Activated T-helper 17 cell treated with anti-CD3 and anti-CD28 coated beads, Interleukin-2, amount 50 U/mL, for 72 hours (primary cell): ENCODE measurements around the gene IGHMBP2. TPM values are rescaled to one million over a fixed set of nuclear protein-coding genes. Genes with fewer than 3 reads are reported as not detected.
"Not testable (repeated sequence)": the region's sequence is repeated elsewhere in the genome, so short reads cannot be mapped to it uniquely, and the experiment has no call there.

Experiments used
- ATAC-seq: fragments of 150-1000 bp; cut with Tn5 transposase; replicated peaks from 2 replicates; pipeline ENCODE4 v1.10.0; 2021; ENCODE audit warnings: mild to moderate bottlenecking, moderate library complexity
- H3K27ac Mint-ChIP-seq: one replicate; pipeline ENCODE4 v1.8.0; 2022; ENCODE audit warnings: mixed read lengths
- H3K27me3 Mint-ChIP-seq: one replicate; pipeline ENCODE4 v1.8.0; 2022; ENCODE audit warnings: mixed read lengths
- H3K36me3 Mint-ChIP-seq: one replicate; pipeline ENCODE4 v1.8.0; 2022; ENCODE audit warnings: low read depth, mild to moderate bottlenecking, mixed read lengths
- H3K4me1 Mint-ChIP-seq: one replicate; pipeline ENCODE4 v1.8.0; 2022; ENCODE audit warnings: mixed read lengths
- H3K4me3 Mint-ChIP-seq: one replicate; pipeline ENCODE4 v1.8.0; 2022; ENCODE audit warnings: mild to moderate bottlenecking, mixed read lengths
- H3K9me3 Mint-ChIP-seq: one replicate; pipeline ENCODE4 v1.8.0; 2022; ENCODE audit warnings: mixed read lengths
- total RNA-seq, 2 donors: library from RNA; stranded (reverse); gene quantifications; one replicate each; pipeline ENCODE4 v1.2.3, GENCODE V29; 2022

IGHMBP2 gene
- total RNA-seq, 2 donors from 2014 or later = 27.2 to 38.3 TPM

DNA sequence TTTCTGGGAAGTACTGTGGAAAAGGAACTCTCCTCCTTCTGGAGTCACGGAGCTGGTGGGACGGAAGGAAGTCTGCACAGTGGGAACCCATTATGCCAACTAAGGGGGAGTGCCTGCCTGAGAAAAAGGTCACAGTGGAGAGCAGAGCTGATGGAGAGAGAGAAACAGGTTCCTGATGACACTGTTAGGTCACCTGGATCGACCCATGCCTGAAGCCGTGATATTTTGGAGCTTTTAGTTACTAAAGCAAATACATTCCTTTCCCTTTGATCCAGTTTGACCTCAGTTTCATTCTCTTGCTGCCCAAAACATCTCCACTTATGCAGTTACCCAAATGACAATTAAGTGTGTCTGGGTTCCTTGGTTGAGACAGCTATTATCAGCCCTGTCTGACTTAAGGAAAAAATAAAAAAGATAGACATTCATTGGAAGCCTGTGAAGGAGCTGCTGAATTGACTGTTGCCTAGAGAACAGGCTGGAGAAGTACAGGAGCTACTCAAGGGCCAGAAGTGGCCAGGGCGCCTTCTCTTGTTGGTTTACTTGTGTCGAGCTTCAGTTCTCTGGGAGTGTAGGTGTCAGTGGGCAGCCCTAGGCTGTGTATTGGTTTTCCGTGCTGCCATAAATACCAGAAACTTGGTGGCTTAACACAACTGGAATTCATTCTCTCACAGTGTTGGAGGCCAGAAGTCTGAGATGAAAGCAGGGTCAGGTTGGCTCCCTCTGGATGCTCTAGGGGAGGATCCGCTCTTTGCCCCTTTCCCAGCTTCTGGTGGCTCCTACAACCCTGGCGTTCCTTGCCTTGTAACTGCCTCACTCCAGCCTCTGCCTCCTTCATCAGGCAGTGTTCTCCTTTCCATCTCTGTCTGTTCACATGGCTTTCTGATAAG, 63.4 kb downstream of the IGHMBP2 start:
- Mint-ChIP-seq H3K27ac (no peak overlapping the region), H3K4me3 (no peak overlapping the region)

DNA sequence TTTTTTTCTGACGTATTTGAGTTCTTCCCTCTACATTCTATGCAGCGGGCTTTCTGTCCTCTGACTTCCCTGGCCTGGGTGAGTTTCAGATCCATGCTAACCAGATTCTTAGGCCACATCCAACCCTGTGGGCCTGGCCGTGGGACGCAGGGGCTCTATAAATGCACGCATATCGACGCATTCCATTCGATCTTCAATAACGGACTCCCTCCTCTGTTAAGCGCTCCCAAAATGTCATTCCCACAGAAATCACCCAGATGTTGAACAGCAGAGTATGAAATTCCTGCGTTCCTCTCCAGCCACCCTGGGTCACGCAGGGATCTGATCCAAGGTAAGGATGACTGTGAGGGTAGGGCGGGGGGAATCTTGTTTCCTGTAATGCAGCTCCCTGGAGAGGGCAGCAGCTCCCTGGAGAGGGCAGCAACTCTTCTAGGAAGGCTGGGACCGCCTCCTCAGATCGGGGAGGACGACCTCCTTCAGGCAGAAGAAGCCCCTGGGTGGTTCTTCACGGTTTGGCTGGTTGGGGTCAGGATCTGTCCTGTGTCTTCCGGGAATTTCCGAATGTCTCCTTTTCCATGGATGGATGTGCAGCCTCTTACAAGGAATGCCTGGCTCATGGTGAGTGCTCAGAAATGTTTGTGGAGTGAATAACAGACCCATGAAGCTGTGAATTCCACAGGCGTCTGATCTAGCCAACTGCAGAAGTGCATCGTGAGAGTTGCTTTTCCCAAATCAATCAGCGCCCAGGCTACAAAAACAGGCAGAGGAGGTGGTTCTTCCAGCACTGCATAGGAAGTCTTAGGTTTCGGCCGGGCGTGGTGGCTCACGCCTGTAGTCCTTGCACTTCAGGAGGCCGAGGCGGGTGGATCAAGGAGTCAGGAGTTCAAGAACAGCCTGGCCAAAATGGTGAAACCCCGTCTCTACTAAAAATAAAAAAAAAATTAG, 64.9 kb downstream of the IGHMBP2 start:
- Mint-ChIP-seq H3K27ac (no peak overlapping the region), H3K27me3 (no peaks in the 10 kb centered on the region), H3K36me3 (no peaks in the 10 kb centered on the region), H3K4me3 (no peak overlapping the region), H3K9me3 (no peaks in the 10 kb centered on the region), H3K4me1 (peaks cover 11% of the 10 kb centered on the region)
- ATAC-seq = no peak

More for the DNA sequence above, 63.4 kb downstream of the IGHMBP2 start:
- peaks cover 11% of the 10 kb centered on the region for H3K4me1 Mint-ChIP-seq
- ATAC-seq = no peak
- no peaks in the 10 kb centered on the region for H3K9me3 Mint-ChIP-seq
- no peaks in the 10 kb centered on the region for H3K27me3 Mint-ChIP-seq
- no peaks in the 10 kb centered on the region for H3K36me3 Mint-ChIP-seq

DNA sequence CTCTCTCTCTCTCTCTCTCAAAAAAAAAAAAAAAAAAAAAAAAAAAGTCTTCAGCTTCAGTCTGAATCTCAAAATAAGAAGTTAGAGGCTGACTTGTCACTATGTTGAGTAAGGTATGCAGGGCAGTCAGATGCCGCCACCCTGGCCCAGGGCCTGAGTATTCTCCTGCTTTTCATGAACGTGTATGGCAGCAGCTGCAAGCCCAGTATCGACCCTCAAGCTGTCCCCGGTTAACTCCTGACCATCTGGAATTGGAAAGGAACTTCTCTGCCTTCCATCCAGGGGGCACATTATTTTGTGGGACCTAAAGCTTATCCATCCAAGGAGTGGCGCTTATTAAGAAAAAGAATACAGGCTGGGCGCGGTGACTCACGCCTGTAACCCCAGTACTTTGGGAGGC, 65.7 kb downstream of the IGHMBP2 start:
- Mint-ChIP-seq H3K9me3 (no peaks in the 10 kb centered on the region), H3K27ac (no peak overlapping the region), H3K4me3 (no peak overlapping the region), H3K27me3 (no peaks in the 10 kb centered on the region), H3K4me1 (peaks cover 11% of the 10 kb centered on the region), H3K36me3 (no peaks in the 10 kb centered on the region)
- ATAC-seq = no peak

DNA sequence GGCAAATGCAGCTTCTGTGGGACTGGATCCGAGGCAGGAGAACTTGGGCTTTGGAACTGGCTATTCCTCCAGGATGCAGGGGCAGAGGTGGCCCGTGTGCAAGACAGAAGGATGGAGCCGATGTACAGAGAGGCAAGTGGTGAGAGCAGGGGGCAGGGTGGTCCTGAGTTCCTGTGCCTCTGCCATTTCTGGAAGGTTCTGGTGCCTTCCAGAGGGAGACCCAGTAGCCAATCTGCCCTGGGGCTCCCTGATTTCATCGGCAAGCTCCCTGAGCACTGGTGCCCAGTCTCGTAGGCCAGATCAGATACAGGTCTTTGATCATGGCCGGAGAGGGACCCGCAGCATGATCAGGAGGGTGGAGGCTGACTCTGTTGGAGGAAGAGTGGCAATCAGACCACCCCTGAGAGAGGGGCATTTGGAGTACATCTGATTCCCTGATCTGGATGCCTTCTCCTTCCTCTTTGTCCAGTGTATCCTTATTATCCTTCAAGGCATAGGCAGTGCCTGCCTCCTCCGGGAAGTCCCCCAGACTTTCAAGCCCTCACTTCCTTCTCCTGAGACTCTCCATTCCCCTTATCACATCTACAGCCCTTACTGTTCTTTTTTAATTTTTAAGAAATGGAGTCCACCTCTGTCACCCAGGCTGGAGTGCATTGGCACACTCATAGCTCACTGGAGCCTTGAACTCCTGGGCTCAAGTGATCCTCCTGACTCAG, 67.4 kb downstream of the IGHMBP2 start:
- H3K27ac Mint-ChIP-seq = no peak overlapping the region
- H3K4me3 Mint-ChIP-seq = no peak overlapping the region
- H3K9me3 Mint-ChIP-seq = no peaks in the 10 kb centered on the region
- H3K36me3 Mint-ChIP-seq = no peaks in the 10 kb centered on the region
- peaks cover 6% of the 10 kb centered on the region for H3K4me1 Mint-ChIP-seq
- no peak for ATAC-seq
- no peaks in the 10 kb centered on the region for H3K27me3 Mint-ChIP-seq

DNA sequence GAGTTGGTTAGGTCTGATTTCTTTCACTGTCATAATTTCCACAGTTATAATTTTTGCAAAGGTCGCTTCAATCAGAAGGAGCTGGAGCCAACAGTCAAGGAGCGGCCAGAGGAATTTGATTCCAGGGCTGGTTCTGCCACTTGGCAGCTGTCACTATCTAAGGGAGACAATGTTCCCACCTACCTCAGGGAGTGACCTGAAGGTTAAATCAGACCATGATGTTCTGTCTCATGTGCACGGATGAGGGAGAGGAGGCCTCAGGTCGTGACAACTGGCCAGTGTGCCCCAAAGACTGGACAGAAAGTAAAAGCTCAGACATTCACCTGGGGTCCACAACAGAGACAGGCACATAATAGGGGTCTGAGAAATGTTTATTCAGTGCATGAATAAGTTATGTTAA, 69.5 kb downstream of the IGHMBP2 start:
- ATAC-seq = no peak
- no peak overlapping the region for H3K4me3 Mint-ChIP-seq
- H3K27ac Mint-ChIP-seq = no peak overlapping the region
- no peaks in the 10 kb centered on the region for H3K36me3 Mint-ChIP-seq
- no peaks in the 10 kb centered on the region for H3K27me3 Mint-ChIP-seq
- peaks cover 4% of the 10 kb centered on the region for H3K4me1 Mint-ChIP-seq
- H3K9me3 Mint-ChIP-seq = no peaks in the 10 kb centered on the region

DNA sequence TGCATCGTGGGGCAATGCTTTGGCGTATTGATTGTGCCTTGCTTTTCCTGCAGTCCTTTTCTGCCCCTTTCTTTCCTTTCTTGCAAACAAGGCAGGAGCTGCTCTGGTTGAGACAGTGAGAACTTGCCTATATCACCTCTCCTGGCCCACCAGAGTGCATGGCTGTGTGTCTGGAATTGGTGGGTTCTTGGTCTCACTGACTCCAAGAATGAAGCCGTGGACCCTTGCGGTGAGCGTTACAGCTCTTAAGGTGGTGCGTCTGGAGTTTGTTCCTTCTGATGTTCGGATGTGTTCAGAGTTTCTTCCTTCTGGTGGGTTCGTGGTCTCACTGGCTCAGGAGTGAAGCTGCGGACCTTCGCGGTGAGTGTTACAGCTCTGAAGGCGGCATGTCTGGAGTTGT, 70.0 kb downstream of the IGHMBP2 start:
- not testable (repeated sequence) for H3K4me1 Mint-ChIP-seq, H3K27me3 Mint-ChIP-seq, H3K9me3 Mint-ChIP-seq, ATAC-seq, H3K27ac Mint-ChIP-seq, H3K36me3 Mint-ChIP-seq, H3K4me3 Mint-ChIP-seq

DNA sequence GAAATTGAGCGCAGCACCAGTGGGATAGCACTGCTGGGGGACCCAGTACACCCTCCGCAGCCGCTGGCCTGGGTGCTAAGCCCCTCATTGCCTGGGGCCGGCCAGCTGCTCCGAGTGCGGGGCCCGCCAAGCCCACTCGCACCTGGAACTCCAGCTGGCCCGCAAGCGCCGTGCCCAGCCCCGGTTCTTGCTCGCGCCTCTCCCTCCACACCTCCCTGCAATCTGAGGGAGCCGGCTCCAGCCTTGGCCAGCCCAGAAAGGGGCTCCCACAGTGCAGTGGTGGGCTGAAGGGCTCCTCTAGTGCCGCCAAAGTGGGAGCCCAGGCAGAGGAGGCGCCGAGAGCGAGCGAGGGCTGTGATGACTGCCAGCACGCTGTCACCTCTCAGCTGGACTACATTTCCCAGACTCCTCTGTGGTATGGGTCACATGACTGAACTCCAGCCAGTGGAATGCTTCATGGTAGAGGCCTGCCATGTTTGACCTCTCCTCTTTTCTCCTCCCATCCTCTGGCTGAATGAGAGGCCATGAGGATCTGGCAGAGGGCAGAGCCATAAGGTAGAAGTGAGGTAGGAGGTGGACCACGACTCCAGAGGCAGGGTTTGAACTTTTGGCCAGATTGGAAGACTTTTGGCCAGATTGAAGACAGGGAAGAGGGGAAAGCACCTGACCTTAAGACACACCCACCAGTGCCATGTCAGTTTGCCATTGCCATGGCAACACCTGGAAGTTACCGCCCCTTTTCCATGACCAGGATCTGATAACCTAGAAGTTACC, 70.9 kb downstream of the IGHMBP2 start:
- Mint-ChIP-seq H3K27me3 (no peaks in the 10 kb centered on the region), H3K4me3 (no peak overlapping the region), H3K4me1 (peaks cover 4% of the 10 kb centered on the region), H3K27ac (peak overlapping the region; percentile 31), H3K9me3 (no peaks in the 10 kb centered on the region), H3K36me3 (no peaks in the 10 kb centered on the region)
- peak; percentile 84 for ATAC-seq

DNA sequence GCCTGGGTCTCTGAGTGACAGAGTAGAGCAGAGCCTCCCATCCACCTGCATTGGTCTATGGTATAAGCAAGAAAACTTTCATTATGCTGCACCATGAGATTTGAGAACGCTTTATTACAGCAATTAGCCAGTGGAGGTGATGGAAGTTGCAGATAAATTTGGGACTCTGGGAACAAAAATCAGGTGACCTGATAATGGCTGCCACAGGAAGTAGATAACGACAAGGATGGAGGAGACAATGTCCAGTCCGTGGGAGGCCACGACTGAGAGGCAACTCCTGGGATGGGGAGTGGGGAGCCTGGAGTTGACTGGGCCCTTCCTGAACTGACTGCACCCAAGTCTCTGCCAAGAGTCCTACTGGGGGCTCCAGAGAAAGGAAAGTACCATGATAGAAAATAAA, 72.4 kb downstream of the IGHMBP2 start:
- ATAC-seq = no peak

DNA sequence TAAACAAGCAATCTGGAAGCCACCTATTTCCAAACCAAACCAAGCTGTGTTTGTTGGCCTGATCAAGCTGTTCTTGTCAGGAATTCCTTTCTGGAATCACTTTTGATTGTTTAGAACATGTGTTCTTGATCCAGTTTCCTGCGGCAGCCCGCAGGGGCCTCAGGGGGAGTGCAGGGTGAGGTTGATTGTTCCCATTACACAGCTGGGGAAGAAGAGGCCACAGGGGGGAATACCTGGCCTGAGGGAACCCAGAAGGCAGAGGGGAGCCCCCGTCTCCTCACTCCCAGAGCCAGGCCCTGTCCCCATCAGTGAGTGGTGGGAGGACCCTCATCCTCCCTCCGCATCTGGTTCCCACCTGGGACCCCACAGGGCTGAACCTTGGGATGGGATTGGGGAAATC, 72.9 kb downstream of the IGHMBP2 start:
- no peak overlapping the region for H3K27ac Mint-ChIP-seq
- H3K4me3 Mint-ChIP-seq = no peak overlapping the region
- no peaks in the 10 kb centered on the region for H3K27me3 Mint-ChIP-seq
- no peaks in the 10 kb centered on the region for H3K9me3 Mint-ChIP-seq
- no peaks in the 10 kb centered on the region for H3K36me3 Mint-ChIP-seq
- no peak for ATAC-seq
- peaks cover 4% of the 10 kb centered on the region for H3K4me1 Mint-ChIP-seq

More for the DNA sequence above, 72.4 kb downstream of the IGHMBP2 start:
- Mint-ChIP-seq H3K36me3 (no peaks in the 10 kb centered on the region), H3K27me3 (no peaks in the 10 kb centered on the region), H3K9me3 (no peaks in the 10 kb centered on the region), H3K4me3 (no peak overlapping the region), H3K4me1 (peaks cover 4% of the 10 kb centered on the region), H3K27ac (no peak overlapping the region)

DNA sequence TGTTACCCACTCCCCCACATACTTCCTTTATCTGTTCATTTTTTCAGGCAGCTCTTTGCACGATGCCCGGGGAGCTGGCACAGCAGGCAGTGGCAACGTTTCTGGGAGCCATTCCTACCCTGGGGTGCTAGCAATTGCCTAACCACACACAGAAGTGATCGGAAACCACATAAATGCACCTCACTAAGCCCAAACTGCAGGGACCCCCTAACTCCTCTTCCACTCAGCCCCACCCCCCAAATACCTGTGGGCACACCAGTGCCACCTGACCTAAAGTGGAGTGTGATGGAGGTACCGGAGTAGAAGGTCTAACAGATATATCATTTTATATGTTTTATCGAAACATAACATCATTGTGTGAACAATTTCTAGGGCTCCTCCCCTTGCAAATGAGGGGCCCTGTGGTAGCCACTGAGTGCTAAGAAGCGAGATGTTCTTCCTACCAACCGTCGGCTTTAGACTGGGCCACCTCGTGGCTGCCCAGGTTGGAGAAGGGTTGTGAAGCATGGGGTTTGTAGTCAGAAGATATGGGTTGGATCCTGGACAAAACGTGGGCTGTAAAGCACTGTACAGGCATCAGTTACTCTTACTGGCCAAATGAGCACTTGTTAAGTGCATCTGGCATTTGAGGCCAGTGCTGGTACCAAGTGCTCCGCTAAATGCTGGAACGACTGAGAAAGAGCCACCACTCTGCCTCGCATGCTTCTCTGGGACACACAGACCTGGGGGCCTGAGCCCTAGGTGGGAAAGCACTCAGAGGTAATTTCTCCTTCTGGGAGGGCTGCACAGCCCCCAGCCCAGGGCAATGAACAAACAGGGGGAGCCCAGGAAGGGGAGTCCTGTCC, 74.3 kb downstream of the IGHMBP2 start:
- H3K27ac Mint-ChIP-seq = no peak overlapping the region
- peaks cover 4% of the 10 kb centered on the region for H3K4me1 Mint-ChIP-seq

DNA sequence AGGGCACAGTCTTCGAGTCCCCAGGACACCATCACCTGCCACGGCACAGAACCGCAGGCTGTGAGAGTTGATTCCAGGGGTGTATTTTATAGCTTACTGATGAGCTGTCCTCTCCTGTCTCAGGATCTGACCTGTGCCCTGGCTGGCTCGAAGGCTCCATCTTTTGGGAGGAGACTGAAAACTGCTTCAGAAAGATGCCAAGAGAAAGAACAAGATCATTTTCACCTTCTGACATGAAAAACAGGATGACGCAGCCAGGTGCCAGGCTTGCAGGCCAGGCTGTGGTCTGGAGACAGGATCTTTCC, 74.9 kb downstream of the IGHMBP2 start:
- Mint-ChIP-seq H3K4me1 (peaks cover 4% of the 10 kb centered on the region), H3K4me3 (no peak overlapping the region), H3K27ac (no peak overlapping the region), H3K9me3 (no peaks in the 10 kb centered on the region), H3K27me3 (no peaks in the 10 kb centered on the region), H3K36me3 (no peaks in the 10 kb centered on the region)
- no peak for ATAC-seq

More for the DNA sequence above, 74.3 kb downstream of the IGHMBP2 start:
- H3K4me3 Mint-ChIP-seq = no peak overlapping the region
- ATAC-seq = no peak
- H3K36me3 Mint-ChIP-seq = no peaks in the 10 kb centered on the region
- H3K27me3 Mint-ChIP-seq = no peaks in the 10 kb centered on the region
- no peaks in the 10 kb centered on the region for H3K9me3 Mint-ChIP-seq

DNA sequence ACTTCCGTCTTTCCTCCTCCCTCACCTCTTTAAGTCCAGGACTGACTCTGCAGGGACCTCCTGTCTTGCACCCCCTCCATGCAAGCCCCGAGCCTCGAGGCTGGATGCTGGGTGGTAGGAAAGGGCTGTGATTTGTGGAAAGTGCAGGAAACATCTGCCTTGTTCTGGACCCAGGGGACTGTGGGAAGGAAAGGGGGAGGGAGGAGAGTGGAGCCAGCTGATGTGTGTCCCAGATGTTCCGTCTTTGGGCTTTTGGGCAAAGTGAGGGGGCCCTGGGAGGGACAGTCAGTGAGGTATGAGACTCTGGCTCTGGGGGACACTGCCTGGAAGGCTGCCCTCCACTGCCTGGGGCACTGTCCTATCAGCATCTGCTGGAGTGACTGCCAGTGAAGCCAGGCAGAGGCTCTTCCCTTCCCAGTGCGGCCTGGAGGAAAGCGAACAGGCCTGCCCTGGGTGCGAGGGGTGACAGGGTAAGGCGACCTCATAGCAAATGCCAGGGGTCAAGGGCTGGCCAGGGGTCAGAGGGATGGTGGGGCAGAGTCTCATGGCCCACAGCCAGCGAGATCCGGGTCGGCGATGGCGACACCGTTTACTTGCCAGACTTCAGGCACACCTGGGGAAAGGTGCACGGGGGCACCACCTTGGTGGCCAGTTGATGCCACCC, 75.4 kb downstream of the IGHMBP2 start:
- ATAC-seq = no peak
- Mint-ChIP-seq H3K27me3 (no peaks in the 10 kb centered on the region), H3K4me3 (no peak overlapping the region), H3K9me3 (no peaks in the 10 kb centered on the region), H3K36me3 (no peaks in the 10 kb centered on the region), H3K4me1 (peaks cover 4% of the 10 kb centered on the region), H3K27ac (no peak overlapping the region)
